Activated T-cell treated with anti-CD3 and anti-CD28 coated beads for 48 hours (primary cell): Measurements from ENCODE around the gene TRIOBP.
"Not testable (repeated sequence)": the region's sequence is repeated elsewhere in the genome, so short reads cannot be mapped to it uniquely, and the experiment has no call there.

Experiments
- DNase-seq: peaks from one replicate; pipeline ENCODE4 v3.0.0-alpha.2; 2020; ENCODE audit warnings: low read depth

Gene TRIOBP

DNA sequence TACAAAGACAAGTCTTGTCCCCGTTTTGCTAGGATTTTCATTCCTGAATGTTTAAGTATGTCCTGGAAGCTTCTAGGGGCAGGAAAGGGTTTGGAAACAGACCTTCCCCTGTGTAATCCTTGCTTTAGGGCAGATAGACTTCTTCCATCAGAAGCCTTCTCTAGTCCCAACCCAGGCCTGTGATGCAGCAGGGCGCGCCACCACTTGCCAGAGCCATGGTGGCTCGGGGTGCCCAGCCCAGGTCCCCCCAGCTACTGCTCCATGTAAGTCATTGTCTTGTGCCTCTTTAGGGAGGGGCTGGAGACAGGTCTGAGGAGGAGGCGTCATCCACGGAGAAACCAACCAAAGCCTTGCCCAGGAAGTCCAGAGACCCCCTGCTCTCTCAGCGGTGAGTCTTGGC lies 6.4 kb upstream of the TRIOBP start:
- no peak for DNase-seq

DNA sequence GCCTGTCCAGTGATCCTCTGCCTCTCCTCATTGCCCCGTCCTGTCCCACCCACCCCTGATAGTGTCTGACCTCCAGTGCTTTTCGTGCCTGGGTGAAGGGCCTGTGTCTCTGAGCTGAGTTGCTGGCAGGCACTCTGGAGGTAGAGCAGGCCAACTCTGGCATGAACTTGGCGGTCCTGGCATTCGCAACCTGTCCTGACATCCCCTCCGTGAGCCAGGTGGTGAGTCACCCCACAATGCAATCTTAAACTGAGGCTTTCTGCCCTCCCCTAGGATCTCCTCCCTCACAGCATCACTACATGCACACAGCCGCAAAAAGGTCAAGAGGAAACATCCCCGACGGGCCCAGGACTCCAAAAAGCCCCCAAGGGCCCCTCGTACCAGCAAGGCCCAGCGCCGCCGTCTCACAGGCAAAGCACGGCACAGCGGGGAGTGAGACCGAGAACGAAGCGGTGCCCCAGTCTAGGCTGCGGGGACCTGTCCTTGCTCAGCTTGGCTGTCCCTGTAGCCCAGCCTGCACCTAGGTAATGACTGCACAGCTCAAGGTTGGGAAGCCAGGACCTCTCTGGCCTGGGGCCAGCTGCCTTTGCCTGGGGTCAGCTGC lies 5.8 kb upstream of the TRIOBP start:
- no peak for DNase-seq

DNA sequence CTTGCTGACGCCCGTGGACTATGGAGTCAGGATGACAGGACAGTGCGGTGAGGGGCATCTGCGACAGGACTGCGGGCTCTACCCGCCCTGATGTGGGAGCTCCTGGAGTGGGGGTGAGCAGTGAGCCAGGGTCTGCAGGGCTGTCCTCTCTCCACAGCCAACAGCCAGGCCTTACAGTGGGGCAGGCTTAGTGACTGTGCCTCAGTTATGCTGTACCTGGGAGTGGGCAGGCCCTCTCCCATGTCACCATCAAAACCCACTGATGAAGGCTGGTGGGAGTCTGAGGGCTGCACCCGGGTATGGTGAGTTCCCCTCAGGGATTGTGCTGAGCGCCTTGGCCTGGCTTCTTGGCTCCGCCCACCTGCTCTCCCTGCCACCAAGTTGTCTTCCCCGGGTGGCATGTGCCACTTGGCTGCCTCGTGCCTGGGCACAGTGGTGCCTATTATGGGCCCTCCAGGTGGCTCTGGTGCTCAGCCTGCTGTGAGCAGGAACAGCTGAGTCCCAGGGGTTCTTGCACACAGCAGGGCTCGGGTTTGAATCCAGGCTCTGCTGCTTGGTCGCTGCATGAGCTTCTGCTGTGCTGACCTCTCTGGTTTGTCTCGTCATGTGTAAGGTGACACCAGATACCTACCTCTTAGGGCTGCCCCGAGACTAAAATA lies 4.1 kb upstream of the TRIOBP start:
- DNase-seq: no peak

DNA sequence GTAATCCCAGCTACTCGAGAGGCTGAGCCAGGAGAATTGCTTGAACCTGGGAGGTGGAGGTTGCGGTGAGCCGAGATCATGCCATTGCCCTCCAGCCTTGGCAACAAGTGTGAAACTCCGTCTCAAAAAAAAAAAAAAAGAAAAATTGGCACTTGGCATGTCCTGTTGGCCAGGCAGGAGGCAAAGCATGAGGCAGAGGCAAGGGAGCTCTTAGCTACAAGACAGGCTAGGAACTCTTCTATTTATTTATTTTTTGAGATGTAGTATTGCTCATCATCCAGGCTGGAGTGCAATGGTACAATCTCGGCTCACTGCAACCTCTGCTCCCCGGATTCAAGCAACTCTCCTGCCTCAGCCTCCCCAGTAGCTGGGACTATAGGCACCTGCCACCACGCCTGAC lies 2.7 kb upstream of the TRIOBP start:
- not testable (repeated sequence) for DNase-seq

DNA sequence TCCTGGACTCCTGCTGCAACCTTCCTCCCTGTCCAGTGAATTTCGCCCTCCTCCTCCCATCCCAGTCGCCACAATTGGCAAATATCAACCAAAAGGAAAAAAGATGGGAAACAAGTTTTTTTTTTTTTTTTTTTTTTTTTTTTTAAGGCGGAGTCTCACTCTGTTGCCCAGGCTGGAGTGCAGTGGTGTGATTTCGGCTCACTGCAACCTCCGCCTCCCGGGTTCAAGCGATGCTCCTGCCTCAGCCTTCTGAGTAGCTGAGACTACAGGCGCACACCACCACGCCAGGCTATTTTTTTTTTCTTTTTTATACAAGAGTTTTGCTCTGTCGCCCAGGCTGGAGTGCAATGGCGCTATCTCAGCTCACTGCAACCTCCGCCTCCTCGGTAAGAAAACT lies 590 bp upstream of the TRIOBP start:
- DNase-seq: not testable (repeated sequence)

DNA sequence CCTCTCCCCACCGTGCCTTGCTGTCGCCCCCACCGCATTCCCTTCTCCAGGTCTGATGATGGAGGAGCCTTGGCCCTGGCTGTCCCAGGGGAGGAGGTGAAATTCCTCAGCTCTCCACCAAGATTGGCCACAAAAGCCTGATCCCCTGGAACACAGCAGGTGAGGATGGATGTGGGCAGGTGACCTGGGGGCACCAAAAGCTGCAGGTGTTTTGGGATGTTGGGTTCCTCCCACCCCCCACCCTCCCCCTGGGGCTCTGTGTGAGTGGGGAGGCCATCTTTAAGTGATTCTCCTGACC lies 639 bp downstream of the TRIOBP start:
- DNase-seq: no peak

DNA sequence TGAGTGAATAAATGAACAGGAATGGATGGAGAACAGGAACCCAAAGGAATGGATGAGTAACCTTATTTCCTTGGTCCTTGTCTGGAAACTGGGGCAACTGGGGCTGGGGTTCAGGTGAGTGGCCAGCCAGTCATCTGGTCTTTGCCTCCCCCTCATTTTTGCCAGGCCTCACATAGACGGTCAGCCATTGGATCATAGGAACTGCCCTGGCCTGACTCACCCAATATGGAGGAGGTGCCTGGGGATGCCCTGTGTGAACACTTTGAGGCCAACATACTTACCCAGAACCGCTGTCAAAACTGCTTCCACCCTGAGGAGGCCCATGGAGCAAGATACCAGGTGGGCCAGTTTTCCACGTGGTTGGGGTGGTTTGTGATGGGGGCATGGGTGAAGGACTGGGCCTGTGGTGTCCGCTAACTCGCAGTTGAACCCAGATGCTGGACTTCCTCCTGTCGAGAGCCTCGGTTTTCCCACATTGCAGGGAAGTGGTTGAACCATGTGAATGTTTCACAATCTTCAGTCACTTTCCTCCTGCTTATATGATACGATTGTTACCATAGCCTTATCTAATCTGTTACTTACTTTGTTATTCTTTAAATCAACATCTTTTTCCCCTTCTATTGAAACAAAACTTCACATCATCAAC lies 4.4 kb downstream of the TRIOBP start:
- DNase-seq: no peak

DNA sequence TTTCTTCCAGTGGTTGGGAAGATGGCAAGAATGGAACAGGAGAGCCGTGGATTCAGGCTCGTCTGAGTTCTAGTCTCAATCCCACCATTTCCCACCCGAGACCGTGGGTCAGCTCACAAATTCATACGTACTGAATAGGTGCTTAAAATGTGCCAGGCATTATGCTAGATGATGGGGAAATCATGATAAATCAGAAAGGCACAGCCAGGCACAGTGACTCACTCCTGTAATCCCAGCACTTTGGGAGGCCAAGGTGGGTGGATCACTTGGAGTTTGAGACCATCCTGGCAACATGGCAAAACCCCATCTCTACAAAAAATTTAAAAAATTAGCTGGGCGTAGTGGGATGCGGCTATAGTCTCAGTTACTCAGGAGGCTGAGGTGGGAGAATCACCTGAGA lies 7.1 kb downstream of the TRIOBP start:
- no peak for DNase-seq

DNA sequence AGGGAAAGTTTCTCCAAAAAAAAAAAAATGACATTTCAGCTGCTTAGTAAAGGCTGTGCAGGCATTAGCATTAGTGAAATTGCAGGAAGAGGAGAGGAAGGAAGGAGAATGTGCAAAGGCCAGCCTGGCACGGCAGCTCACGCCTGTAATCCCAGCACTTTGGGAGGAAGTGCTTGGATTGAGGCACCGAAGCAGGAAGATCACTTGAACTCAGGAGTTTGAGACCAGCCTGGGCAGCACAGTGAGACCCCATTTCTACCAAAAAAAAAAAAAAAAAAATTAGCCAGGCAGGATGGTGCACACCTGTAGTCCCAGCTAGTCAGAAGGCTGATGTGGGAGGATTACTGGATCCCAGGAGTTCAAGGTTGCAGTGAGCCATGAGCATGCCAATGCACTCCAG lies 7.8 kb downstream of the TRIOBP start:
- no peak for DNase-seq

DNA sequence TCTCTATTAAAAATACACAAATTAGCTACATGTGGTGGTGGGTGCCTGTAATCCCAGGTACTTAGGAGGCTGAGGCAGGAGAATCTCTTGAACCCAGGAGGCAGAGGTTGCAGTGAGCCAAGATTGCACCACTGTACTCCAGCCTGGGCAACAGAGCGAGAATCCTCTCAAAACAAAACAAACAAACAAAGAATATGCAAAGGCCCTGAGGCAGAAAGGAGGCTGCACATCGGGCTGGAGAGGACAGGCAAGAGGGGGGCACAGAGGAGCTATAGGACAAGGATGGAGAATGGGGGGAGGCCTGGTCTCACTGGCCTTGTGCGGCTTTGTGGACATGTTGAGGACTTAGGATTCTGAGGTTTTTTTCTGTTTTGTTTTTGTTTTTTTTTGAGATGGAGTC lies 8.4 kb downstream of the TRIOBP start:
- no peak for DNase-seq

DNA sequence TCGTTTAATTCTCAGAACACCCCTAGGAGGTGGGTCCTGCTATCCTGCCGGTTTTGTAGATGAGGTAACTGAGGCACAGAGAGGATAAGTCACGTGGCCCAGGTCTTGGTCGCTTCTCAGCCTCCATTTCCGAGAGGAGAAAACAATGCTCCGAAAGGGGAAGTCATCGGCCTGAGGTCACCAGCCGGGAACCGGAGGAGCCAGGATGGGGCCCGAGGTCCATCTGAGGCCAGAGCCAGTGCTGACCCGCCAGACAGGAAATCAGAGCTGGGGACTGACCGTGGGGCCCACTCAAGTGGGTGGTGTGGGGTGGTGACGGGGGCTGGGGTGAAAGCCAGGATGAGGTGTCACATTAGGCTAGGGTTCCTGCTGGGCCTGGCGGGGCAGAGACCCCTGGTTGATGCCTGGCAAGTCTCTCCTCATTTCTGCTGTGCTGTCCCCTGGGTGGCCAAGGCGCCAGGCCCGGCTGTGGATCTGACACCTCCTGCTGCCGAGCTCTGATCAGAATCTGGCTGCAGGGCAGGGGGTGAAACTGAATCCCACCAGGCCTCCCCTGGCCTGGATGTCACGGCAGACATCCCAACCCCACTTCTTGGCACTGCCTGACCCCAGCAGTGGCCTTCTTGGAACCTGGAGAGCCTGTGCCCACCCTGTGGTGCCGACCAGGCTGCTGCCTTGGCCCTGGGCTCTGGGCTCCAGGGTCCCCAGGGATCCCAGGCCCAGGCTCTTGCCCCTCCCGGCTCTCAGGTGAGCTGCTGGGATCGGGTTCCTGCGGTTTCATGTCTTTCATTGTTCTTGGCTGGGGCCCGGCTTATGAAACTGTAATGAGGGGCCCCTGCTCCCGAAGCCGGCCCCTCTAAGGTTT lies 12.0 kb downstream of the TRIOBP start:
- no peak for DNase-seq

DNA sequence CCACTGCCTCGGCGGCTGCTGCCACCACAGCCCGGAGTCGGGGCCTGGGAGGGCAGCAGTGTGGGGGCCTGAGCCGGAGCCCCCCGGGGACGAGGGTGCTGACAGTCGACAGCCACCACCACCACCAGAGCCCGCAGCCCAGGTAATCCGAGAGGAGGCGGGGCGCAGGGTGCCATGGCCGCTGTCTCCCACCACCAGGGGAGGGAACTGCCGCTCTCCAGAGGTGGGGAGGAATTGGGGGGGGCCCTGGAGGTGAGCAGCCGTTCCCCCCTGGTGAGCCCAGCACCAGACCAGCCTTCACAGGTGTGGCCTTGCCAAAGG lies 12.6 kb downstream of the TRIOBP start:
- no peak for DNase-seq

DNA sequence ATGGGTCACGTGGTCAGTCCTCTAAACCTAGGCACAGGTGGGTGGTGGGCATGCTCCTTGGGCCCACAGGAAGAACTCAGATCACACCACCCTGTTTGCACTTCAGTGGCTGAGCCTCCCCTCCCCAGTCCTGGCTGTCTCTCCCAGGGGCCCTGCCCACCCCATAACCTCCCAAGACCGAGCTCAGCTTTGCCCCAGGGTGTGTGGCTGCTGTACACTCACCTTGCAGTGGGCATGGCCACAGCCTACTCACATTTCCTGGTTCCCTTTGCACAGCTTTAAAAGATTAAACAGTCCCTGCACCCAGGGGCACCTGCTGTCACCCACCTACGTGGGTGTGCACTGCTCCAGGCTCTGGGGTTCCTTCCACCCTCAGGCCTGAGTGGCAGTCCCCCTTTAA lies 13.8 kb downstream of the TRIOBP start:
- DNase-seq: no peak

DNA sequence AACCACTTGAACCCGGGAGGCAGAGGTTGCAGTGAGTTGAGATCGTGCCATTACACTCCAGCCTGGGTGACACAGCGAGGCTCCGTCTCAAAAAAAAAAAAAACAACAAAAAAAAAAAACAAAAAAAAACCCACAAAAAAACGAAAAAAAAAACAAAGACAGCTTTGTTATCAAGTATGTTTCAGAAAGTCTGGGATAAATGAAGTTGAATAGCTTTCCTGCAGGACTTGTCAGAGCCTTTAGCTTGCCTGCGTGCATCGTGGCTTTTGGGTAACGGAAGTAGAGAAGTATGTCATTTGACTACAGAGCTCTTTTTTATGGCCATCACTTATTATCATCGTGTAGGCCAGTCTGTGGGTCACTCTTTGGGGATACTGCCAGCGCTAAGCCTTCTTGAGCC lies 14.6 kb downstream of the TRIOBP start:
- DNase-seq: no peak

DNA sequence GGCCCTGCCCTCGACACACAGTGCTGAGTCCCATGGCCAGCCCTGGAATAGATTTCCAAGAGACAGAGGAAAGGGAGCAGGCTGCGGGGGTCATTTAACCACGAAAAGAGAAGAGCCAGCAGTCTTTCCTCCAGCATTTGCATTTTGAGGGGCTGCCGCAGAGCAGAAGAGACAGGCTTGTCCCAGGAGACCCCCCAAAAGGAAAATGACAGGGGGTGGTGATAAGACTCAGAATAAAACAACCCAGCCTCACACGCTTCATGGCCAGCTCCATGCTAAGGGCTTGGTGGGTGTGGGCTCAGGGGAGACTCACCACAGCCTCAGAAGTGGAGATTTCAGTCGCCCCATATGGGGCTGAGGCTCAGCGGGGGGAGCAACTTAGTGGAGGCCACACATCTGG lies 16.9 kb downstream of the TRIOBP start:
- no peak for DNase-seq

DNA sequence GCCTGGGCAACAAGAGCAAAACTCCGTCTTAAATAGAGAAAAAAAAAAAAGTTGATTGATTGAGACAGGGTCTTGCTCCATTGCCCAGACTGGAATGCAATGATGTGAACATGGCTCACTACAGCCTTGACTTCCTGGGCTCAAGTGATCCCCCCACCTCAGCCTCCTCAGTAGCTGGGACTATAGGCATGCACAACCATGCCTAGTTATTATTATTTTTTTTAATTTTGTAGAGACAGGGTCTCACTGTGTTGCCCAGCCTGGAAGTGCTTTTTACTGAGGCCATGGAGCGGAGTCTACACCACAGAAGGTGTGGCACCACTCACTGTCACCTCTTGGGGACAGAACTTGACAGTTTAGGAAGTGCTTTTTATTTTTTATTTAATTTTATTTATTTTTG lies 17.8 kb downstream of the TRIOBP start:
- no peak for DNase-seq

DNA sequence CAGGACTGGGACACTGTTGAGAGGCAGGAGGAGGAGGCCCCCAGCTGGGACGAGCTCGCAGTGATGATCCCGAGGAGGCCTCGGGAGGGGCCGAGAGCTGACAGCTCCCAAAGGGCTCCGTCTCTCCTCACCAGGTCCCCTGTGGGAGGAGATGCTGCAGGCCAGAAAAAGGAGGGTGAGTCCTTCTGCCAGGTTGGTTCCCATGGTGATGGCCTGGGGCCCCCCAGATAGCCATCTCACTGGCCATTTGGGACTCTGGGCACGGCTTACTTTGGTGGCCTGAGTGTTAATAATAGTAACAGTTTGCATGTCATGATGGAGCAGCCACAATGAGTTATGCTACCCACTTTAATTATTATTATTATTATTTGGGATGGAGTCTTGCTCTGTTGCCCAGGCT lies 18.9 kb downstream of the TRIOBP start:
- no peak for DNase-seq

DNA sequence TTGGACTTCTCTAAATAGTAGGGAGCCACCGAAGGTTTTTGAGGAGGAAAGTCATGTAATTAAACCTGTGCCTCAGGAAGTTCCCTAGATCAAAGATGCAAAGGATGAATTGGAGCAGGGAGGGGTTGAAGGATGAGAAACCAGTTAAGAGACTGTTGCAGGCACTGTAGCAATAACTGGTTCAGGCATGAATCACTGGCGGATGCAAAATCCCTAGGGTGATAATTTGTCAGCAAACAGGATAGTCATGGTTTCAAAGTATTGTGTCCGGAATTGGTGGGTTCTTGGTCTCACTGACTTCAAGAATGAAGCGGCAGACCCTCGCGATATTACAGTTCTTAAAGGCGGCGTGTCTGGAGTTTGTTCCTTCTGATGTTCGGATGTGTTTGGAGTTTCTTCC lies 19.9 kb downstream of the TRIOBP start:
- DNase-seq: no peak

DNA sequence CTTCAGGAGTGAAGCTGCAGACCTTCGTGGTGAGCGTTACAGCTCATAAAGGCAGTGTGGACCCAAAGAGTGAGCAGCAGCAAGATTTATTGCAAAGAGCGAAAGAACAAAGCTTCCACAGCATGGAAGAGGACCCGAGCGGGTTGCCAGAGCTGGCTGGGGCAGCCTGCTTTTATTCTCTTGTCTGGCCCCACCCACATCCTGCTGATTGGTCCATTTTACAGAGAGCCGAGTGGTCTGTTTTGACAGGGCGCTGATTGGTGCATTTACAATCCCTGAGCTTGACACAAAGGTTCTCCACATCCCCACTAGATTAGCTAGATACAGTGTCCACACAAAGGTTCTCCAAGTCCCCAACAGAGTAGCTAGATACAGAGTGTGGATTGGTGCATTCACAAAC lies 20.4 kb downstream of the TRIOBP start:
- not testable (repeated sequence) for DNase-seq

DNA sequence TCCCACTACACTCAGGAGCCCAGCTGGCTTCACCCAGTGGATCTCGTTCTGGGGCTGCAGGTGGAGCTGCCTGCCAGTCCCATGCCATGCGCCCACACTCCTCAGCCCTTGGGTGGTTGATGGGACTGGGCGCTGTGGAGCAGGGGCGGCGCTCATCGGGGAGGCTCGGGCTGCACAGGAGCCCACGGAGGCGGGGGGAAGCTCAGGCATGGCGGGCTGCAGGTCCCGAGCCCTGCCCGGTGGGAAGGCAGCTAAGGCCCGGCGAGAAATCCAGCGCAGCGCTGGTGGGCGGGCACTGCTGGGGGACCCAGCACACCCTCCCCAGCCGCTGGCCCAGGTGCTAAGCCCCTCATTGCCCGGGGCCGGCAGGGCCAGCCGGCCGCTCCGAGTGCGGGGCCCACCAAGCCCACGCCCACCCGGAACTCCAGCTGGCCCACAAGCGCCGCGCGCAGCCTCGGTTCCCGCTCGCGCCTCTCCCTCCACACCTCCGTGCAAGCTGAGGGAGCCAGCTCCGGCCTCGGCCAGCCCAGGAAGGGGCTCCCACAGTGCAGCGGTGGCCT lies 21.0 kb downstream of the TRIOBP start:
- not testable (repeated sequence) for DNase-seq

DNA sequence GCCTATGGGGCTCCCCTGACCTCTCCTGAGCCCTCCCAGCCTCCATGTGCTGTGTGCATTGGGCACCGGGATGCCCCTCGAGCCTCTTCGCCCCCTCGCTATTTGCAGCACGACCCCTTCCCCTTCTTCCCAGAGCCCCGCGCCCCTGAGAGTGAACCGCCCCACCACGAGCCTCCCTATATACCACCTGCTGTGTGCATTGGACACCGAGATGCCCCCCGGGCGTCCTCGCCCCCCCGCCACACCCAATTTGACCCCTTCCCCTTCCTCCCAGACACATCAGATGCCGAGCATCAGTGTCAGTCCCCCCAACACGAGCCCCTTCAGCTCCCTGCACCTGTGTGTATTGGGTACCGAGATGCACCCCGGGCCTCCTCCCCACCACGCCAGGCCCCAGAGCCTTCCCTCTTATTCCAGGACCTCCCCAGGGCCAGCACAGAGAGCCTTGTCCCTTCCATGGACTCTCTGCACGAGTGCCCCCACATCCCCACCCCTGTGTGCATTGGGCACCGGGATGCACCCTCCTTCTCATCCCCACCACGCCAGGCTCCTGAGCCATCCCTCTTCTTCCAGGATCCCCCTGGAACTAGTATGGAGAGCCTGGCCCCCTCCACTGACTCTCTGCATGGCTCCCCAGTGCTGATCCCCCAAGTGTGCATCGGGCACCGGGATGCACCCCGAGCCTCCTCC lies 28.8 kb downstream of the TRIOBP start:
- no peak for DNase-seq

DNA sequence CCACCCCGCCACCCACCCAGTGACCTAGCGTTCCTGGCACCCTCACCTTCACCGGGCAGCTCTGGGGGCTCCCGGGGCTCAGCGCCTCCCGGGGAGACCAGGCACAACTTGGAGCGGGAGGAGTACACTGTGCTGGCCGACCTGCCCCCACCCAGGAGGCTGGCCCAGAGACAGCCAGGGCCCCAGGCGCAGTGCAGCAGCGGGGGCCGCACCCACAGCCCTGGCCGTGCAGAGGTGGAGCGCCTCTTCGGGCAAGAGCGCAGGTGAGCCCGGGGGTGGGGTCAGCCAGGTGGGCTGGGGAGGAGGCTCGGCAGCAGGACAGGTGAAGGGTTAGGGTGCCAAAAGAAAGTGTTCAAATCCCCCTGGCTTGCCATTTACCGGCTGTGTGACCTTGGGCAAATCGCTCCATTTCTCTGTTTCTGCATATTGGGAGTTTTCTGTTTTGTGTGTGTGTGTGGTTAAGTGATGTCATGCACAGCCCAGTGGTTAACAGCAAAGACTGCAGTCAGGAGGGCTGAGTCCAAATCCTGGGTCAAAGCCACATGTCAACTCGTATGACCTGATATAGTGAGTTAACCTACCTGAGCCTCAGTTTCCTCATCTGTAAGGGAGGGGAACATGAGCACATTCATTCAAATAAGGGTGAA lies 29.5 kb downstream of the TRIOBP start:
- DNase-seq: no peak
